Stimulated activated CD4-positive, alpha-beta T cell treated with anti-CD3 and anti-CD28 coated beads, Interleukin-12 subunit alpha, Interleukin-12 subunit beta, amount 100 ng/mL, for 24 hours (primary cell): ENCODE data around the gene ARHGAP1.

ENCODE experiments used
- DNase-seq, 2 experiments: peaks; one replicate each; pipeline ENCODE4 v3.0.0-alpha.2; 2020; ENCODE audit warnings: low read depth in 2 of 2

Gene ARHGAP1

DNA sequence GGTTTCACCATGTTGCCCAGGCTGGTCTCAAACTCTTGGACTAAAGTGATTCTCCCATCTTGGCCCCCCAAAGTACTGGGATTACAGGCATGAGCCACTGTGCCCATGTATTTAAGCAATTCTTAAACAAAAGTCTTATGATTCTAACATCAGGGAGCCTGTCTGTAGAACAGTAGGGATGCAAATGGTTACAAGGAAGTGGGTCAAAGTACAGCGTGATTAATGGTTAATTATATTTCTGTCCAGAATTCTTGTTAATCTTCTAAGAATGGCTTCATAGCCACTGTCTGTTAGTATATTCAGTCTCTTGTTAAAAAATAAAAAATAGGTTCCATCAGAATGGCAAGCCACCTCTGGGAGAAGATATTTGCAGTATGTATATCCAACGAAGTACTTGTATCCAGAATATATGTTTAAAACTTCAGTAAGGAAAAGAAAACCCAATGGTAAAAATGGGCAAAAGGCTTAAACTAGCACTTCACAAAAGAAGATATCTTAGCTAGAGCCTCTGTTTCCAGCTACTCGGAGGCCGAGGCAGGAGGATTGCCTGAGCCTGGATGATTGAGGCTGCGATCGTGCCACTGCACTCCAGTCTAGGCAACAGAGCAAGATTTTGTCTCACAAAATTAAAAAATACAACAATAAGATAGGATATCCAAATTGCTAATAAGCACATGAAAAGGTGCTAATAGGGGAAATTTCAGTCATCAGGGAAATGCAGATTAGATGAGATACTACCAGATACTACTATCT lies 60.2 kb downstream of the ARHGAP1 start:
- no peak for DNase-seq

DNA sequence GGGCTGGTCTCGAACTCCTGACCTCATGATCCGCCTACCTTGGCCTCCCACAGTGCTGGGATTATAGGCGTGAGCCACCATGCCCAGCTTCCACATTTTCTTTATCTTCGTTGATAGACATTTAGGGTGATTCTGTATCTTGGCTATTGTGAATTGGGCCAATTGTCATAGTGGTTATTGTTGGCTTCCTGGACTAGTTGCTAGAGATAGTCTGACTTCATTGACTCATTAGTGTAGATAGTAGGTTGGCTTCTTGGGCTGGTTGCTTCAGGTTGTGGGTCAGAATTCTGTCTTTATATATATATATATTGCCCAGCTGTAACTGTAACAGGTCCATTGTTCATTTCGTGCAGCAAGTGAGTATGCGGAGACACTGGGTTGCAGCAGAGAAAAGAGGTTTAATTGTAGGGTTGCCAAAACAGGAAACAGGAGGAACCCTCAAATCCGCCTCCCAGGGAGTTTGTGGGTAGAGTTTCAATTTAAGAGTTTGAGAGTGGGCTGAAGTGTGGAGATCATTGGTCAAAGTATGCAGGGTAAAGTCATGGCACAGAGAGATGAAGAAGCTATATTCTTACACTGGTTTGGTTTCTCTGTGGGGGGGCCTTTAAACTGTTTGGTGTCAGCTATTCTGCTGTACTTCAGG lies 61.1 kb downstream of the ARHGAP1 start:
- no peak for DNase-seq

- DNase-seq = no peak
Observed at GRCh38 chr11:46637546-46637945, 62.9 kb downstream of the ARHGAP1 start.

- DNase-seq = no peak
Observed at GRCh38 chr11:46635557-46636139, 64.8 kb downstream of the ARHGAP1 start.

DNA sequence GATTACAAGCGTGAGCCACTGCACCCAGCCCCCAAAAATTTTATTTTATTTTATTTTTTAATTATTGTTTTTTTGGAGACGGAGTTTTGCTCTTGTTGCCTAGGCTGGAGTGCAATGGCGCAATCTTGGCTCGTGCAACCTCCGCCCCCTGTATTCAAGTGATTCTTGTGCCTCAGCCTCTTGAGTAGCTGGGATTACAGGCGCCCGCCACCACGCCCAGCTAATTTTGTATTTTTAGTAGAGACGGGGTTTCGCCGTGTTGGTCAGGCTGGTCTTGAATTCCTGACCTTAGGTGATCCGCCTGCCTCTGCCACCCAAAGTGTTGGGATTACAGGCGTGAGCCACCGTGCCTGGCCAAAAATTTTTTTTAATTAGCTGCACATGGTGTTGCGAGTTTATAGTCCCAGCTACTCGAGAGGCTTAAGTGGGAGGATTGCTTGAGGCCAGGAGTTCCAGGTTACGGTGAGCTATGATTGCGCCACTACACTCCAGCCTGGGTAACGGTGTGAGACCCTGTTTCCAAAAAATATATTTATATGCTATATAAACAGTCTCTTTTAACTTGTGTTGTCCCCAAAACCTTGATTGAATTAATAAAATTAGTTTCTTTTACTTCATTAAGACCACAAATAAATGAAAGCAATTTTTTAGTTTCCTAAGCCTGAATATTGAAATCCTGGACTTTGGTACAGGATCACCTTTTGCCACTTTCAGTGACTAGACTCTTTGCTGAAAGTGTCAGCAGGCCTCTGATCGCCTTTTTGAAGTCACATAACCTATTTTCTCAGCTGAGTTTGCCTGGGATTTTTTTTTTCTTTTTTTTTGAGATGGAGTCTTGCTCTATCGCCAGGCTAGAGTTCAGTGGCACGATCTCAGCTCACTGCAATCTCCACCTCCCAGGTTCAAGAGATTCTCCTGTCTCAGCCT lies 66.9 kb downstream of the ARHGAP1 start:
- DNase-seq = no peak

DNA sequence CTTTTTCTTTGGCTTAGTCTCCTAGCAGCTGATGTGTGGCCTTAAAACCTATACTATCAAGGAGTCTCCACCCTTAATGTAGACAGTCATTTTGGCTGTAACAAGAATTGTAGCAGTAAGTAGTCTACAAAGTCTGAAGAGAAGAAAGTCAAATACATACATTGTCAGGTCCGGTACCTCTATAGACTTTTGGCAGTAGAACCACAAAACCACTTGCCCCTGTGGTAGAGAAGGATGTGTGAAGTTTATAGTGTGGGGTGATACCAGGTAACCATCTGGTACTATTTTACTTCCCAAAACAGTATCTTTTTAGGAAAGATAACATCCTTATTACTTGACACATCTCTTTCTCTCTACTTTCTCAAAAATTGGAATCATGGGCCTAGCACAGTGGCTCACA lies 67.9 kb downstream of the ARHGAP1 start:
- DNase-seq = no peak

DNA sequence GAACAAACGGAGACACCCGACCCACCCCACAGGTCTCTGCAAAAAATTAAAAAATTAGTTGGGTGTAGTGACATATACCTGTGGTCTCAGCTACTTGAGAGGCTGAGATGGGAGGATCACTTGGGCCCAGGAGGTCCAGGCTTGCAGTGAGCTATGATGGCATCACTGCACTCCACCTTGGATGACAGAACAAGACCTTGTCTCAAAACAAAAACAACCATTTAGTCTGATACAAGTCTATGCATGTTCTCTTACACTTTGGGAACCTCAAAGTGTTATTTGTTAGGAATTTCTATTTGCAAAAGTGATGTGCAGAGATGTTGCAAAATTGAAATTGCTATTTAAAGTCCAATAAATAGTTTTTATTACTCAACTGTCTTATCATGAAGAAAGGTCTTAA lies 68.7 kb downstream of the ARHGAP1 start:
- DNase-seq = no peak

GRCh38 chr11:46630237-46630636 lies 70.2 kb downstream of the ARHGAP1 start:
- no peak for DNase-seq

DNA sequence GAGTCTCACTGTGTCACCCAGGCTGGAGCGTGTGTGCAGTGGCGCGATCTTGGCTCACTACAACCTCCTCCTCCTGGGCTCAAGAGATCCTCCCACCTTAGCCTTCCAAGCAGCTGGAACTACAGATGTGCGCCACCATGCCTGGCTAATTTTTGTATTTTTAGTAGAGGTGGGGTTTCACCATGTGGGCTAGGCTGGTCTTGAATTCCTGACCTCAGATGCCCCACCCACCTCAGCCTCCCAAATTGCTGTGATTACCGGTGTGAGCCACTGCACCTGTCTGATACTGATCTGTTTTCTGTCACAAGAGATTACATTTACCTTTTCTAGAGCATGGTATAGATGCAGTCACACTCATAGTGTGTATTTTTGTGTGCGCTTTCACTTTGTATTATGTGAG lies 71.5 kb downstream of the ARHGAP1 start:
- no peak for DNase-seq
